T-helper 1 cell treated with Interleukin-12 subunit alpha and Interleukin-12 subunit beta and Interleukin-4 antibody, amounts not matched to agents 30 ng/mL and 1 ng/mL, for 36 hours (primary cell): ENCODE measurements around the gene OPCML. TPM values are rescaled to one million over a fixed set of nuclear protein-coding genes. Genes with fewer than 3 reads are reported as not detected.

ENCODE experiments used
- intact Hi-C: fragments of 100-400 bp; cut with micrococcal nuclease; formaldehyde crosslinking; loops from one replicate; pipeline ENCODE4 v1.15.1; 2024
- total RNA-seq: library from RNA; stranded (reverse); gene quantifications from 2 replicates; pipeline ENCODE4 v1.2.3, GENCODE V29; 2022

Gene OPCML
- total RNA-seq, 1 donor from 2014 or later: 0.02 TPM

DNA sequence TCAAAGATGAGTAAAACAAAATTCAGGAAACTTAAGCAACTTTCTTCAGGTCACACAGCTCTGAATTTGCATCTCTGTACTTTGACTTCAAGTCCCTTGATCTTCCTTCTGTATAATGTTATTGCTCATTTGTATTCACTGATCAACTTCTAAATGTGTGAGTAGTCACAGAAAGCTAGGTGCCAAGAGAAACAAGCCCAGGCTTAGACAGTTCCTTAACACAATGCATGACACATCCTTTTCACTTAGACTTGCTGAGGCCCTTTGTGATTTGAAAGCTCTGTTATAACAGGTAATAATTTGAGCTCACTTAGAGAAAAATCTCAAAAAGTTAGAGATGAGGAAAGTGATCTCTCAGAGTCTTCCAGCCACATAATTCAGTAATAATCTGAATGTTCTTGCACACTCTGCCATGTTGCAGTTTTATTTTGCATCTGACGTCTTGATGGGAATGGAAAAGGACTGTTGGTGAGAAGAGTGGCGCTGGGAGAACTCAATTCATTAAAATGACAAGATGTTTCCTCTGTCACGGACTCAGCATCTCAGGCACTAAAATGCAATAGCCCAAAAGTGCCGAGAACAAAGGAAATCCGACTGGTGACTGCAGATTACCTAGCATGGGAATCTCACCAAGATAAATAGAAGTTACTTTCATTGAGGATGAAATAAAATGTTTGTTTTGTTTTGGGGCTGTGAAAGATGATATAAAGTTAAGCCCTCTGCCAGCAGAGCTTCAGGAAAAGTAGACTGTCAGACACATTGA lies 665.3 kb downstream of the OPCML start:
- intact Hi-C loops: no loop called here

GRCh38 chr11:132865623-132866022 lies 666.7 kb downstream of the OPCML start:
- intact Hi-C loops: no loop called here

GRCh38 chr11:132864811-132865576 lies 667.3 kb downstream of the OPCML start:
- intact Hi-C loops: no loop called here

DNA sequence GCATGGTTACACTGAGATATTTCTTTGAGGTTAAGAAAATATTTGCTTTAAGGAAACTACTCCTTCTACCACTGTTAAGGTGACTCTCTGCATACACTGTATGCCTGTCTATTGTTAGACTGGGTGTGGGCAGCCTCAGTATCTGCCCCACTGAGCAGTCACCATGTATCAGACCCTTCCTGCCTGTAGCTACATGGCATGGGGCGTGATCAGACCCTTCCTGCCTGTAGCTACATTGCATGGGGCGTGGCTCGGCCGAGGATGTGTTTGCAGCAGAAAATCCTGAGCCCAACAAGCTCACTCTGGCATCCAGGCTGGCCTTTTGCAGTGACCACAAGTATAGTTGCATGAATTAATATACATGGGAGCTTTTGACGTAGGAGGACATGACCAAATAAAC lies 669.4 kb downstream of the OPCML start:
- intact Hi-C loops: no loop called here

DNA sequence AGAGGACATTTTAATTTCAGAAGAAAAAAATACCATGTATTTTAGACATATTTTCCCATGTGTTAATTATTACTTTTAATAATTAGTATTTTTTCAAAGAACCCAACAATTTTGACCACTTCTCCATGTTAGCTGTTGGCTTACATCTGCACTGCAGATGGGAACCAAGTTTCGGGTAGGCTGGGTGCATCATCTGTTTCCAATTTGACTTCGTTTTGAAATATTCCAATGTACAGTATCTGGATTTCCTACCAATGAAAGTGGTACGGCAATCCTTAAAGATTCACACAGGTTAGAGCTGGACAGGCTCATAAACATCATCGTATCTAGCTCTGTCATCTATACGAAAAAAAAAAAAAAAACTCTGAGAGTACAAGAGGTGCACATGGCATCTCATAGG lies 670.2 kb downstream of the OPCML start:
- intact Hi-C loops: no loop called here

- intact Hi-C loops: no loop called here
These were observed 673.0 kb downstream of the OPCML start for GRCh38 chr11:132859306-132859705.

GRCh38 chr11:132858223-132858622 lies 674.1 kb downstream of the OPCML start:
- intact Hi-C loops: no loop called here

- intact Hi-C loops: no loop called here
These were observed 676.3 kb downstream of the OPCML start for GRCh38 chr11:132856032-132856431.

DNA sequence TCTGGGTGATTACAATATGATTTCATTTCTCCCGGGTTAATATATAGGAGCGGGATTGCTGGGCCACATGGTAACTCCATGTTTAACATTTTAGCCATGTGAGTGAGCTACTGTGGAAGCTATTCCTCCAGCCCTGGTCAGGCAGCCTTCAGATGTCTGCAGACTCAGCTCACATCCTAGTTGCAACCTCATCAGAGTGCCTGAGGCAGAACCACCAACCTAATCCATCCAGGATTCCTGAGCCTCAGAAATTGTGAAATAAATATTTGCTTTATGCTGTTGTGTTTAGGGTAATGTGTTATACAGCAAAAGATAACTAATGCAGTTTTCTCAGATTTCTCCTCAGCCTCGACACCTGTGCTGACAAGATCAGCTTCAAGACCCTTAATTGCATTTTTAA lies 676.8 kb downstream of the OPCML start:
- intact Hi-C loops: no loop called here

GRCh38 chr11:132853886-132854285 lies 678.4 kb downstream of the OPCML start:
- intact Hi-C loops: no loop called here

DNA sequence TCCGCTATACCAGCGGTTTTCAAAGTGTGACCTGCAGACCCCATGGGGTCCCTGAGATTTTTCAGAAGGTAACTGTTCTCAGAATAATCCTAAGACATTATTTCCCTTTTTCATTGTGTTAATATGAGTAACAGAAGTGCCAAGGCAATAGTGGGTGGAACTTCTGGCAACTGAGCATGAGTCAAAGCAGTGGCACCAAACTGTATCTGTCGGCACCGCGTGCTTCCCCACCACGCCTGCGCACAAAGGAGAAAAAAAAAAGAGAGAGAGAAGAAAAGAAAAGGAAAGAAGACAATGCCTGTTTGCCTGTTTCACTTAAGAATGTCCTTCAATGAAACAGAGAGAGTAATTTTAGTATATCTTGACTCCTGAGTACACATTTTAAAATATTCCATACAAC lies 679.9 kb downstream of the OPCML start:
- intact Hi-C loops: no loop called here

DNA sequence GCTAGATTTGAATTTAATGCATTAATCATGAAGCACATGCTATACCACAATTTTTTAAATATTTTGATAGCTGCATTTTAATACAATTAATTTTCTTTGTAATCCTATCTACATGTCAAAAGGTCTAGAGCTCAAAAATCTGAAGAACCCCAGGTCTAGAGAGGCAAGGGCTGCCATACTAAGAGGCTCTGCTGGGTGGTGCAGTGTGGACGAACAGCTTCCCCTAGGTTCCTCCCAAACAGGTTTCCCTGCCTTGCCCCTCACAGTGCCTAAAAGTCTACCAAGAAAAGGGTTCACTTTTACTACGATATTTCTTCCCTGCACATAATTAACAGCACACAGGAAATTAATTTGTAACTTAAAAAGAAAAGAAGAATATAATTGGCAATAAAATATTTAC lies 681.1 kb downstream of the OPCML start:
- intact Hi-C loops: no loop called here

DNA sequence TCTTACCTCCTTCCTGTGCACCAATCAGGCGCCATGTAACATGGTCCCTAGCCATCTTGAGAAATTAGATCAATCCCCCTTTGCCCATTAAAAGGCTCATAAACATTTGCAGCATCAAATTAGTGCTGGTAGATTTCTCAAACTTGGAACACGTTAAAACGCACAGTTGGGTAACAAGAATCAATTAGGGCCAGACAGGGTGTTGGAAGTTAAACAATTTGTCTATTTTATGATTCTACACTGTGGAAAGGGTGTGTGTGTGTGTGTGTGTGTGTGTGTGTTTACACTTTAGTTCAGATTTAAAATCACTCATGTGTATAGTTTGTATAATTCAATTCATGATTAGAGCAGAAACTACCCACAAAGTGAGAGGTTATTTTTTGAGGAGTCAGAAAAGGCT lies 682.0 kb downstream of the OPCML start:
- intact Hi-C loops: no loop called here

GRCh38 chr11:132848336-132848735 lies 684.0 kb downstream of the OPCML start:
- intact Hi-C loops: no loop called here

- intact Hi-C loops: no loop called here
These were observed 686.2 kb downstream of the OPCML start for GRCh38 chr11:132846075-132846474.

- intact Hi-C loops: no loop called here
These were observed 687.2 kb downstream of the OPCML start for GRCh38 chr11:132844956-132845696.

GRCh38 chr11:132840660-132841059 lies 691.6 kb downstream of the OPCML start:
- intact Hi-C loops: no loop called here

- intact Hi-C loops: no loop called here
These were observed 692.1 kb downstream of the OPCML start for GRCh38 chr11:132840191-132840590.

DNA sequence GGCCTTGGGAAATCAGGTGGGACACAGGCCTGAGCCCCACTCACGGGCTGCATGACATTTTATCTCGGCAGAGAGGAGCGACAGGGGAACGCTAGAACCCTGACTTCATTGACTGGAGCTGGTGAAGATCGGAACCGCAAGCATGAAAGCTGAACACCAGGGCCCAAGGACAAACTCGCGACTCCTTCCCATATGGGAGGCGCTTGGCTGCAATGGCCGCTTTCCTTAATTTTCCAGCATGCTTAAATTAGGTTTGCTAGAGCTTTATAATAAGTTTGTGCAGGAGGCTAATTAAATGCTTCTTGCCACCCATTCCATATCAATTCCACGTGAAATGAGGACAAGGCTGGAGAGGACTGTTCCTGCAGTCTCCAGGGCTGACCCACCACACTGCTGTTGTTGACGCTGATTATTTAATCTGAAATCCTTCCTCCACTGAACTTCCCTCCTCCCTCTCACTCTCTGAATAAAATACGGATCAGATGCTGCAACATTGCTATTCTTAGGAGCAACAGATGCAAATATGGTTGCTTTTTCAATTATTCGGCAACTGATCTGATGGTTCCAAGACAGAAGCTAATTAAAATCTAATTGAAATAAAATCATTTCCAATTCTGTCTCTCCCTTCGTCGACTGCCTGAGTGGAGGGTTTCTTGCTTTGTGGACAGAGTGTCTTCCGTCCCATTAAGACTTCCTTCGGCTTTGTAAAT lies 692.9 kb downstream of the OPCML start:
- intact Hi-C loops: no loop called here

- intact Hi-C loops: no loop called here
These were observed 693.7 kb downstream of the OPCML start for GRCh38 chr11:132838627-132839026.

DNA sequence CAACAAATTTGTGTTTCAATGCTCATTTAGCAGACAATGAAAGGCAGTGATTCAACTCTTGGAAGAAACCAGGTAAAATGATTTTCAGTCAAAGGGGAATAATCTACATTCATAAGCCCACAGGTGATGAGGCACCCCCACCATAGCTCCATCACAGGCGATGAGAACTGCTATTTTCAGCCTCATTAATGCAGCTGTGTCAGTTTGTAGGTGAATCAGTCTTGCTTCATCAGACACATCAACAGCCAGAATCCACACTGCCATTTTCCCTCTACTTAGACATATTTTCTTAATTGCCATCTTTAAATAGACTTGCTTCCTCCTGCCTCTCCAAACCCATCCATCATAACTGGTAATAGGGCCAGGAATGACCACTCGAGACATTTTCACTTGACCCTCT lies 701.0 kb downstream of the OPCML start:
- intact Hi-C loops: no loop called here

GRCh38 chr11:132824642-132825041 lies 707.7 kb downstream of the OPCML start:
- intact Hi-C loops: no loop called here
